ENCODE results near the gene SRA1.
"Not testable (repeated sequence)": the region's sequence is repeated elsewhere in the genome, so short reads cannot be mapped to it uniquely, and the experiment has no call there.

The SRA1 gene

GRCh38 chr5:140557136-140557805 is at the start of gene SRA1:
Gene SRA1, minus strand, starts transcription at chr5:140557473. Its CDS starts 21 bp downstream, at chr5:140557452.
- peak; percentile 91 for DNase-seq (ENCODE audit: low spot score)

GRCh38 chr5:140607031-140607430 is 49.8 kb upstream of the SRA1 start:
- no peak for DNase-seq (ENCODE audit: low spot score)

- no peak for DNase-seq (ENCODE audit: low spot score)
Observed at GRCh38 chr5:140605879-140606278, 48.6 kb upstream of the SRA1 start.

GRCh38 chr5:140603734-140604133 is 46.5 kb upstream of the SRA1 start:
- no peak for DNase-seq (ENCODE audit: low spot score)

- not testable (repeated sequence) for DNase-seq (ENCODE audit: low spot score)
Observed at GRCh38 chr5:140603446-140603698, 46.1 kb upstream of the SRA1 start.

- DNase-seq (ENCODE audit: low spot score): no peak
Observed at GRCh38 chr5:140602147-140602546, 44.9 kb upstream of the SRA1 start.

GRCh38 chr5:140600096-140600495 is 42.8 kb upstream of the SRA1 start:
- no peak for DNase-seq (ENCODE audit: low spot score)

- DNase-seq (ENCODE audit: low spot score): no peak
Observed at GRCh38 chr5:140598836-140599235, 41.6 kb upstream of the SRA1 start.

GRCh38 chr5:140596321-140596741 is 39.1 kb upstream of the SRA1 start:
- no peak for DNase-seq (ENCODE audit: low spot score)

GRCh38 chr5:140595538-140596300 is 38.4 kb upstream of the SRA1 start:
- peak; percentile 70 for DNase-seq (ENCODE audit: low spot score)

GRCh38 chr5:140594169-140594568 is 36.9 kb upstream of the SRA1 start:
- DNase-seq (ENCODE audit: low spot score): no peak

- not testable (repeated sequence) for DNase-seq (ENCODE audit: low spot score)
Observed at GRCh38 chr5:140593070-140593469, 35.8 kb upstream of the SRA1 start.

GRCh38 chr5:140591747-140592372 is 34.6 kb upstream of the SRA1 start:
- DNase-seq (ENCODE audit: low spot score): no peak

GRCh38 chr5:140590861-140591260 is 33.6 kb upstream of the SRA1 start:
- no peak for DNase-seq (ENCODE audit: low spot score)

- no peak for DNase-seq (ENCODE audit: low spot score)
Observed at GRCh38 chr5:140588311-140589070, 31.2 kb upstream of the SRA1 start.

GRCh38 chr5:140587495-140587894 is 30.2 kb upstream of the SRA1 start:
- no peak for DNase-seq (ENCODE audit: low spot score)

GRCh38 chr5:140579188-140579747 is 22.0 kb upstream of the SRA1 start:
- not testable (repeated sequence) for DNase-seq (ENCODE audit: low spot score)

GRCh38 chr5:140576776-140577201 is 19.5 kb upstream of the SRA1 start:
- DNase-seq (ENCODE audit: low spot score): no peak

GRCh38 chr5:140575309-140575708 is 18.0 kb upstream of the SRA1 start:
- peak; percentile 56 for DNase-seq (ENCODE audit: low spot score)

GRCh38 chr5:140574165-140574564 is 16.9 kb upstream of the SRA1 start:
- DNase-seq (ENCODE audit: low spot score): no peak

- DNase-seq (ENCODE audit: low spot score): no peak
Observed at GRCh38 chr5:140573683-140574082, 16.4 kb upstream of the SRA1 start.

GRCh38 chr5:140571105-140571504 is 13.8 kb upstream of the SRA1 start:
- DNase-seq (ENCODE audit: low spot score): no peak

All from globus pallidus (tissue), 1 donor.